ENCODE measurements around the gene OR1B1.

OR1B1 gene

DNA sequence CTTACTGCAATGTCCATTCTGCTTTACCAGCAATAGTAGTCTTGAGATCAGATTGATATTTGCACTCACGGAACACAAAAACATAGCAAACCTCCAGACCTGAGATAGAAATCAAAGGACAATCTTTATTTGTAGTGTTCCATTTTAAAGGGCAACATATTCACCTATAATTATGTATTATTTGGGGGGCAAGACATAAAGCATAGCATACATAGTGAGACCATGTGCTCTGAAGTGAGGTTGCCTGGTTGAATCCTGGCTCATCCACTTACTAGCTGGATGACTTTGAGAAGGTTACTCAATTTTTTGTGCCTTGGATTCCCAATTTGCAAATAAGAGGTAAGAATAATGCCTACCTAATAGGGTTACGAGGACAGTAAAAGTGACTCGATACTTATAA lies at the start of gene OR1B1:
TSS of gene OR1B1 (minus strand) at position 101 of the 400 bp plus-strand sequence.
- no peak for TF ChIP-seq MYC (IDR thresholded peaks at IDR 0.05; ENCODE audit: low read depth, low read length)
- TF ChIP-seq, protein P1, sequence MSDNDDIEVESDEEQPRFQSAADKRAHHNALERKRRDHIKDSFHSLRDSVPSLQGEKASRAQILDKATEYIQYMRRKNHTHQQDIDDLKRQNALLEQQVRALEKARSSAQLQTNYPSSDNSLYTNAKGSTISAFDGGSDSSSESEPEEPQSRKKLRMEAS (IDR thresholded peaks at IDR 0.05; ENCODE audit: low read depth, low read length) = no peak
- H3K4me3 ChIP-seq (ENCODE audit: low read depth, low read length) = no peak within 1 kb of the TSS
- no peak for DNase-seq (ENCODE audit: low read depth)

DNA sequence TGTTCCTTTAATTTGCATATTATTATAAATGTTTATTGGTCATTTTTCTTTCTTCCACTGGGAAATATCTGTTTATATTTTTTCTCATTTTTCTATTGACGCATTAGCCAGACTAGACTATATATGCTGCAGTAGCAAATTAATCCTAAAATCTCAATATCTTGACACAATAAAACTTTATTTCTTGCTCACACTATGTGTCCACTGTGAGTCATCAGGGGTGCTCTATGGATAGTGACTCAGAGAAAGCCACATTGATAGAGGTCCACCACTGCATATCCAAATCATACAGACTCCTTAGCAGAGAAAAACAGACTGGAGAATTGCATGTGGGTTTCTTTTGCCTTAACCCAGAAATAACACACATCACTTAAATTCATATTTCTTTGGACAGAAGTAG lies 38.3 kb upstream of the OR1B1 start:
- peak; percentile 6 for DNase-seq (ENCODE audit: low read depth)
- TF ChIP-seq, protein P2, sequence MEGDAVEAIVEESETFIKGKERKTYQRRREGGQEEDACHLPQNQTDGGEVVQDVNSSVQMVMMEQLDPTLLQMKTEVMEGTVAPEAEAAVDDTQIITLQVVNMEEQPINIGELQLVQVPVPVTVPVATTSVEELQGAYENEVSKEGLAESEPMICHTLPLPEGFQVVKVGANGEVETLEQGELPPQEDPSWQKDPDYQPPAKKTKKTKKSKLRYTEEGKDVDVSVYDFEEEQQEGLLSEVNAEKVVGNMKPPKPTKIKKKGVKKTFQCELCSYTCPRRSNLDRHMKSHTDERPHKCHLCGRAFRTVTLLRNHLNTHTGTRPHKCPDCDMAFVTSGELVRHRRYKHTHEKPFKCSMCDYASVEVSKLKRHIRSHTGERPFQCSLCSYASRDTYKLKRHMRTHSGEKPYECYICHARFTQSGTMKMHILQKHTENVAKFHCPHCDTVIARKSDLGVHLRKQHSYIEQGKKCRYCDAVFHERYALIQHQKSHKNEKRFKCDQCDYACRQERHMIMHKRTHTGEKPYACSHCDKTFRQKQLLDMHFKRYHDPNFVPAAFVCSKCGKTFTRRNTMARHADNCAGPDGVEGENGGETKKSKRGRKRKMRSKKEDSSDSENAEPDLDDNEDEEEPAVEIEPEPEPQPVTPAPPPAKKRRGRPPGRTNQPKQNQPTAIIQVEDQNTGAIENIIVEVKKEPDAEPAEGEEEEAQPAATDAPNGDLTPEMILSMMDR (IDR thresholded peaks at IDR 0.05; ENCODE audit: low read depth, low read length) = no peak
- TF ChIP-seq POLR2A (IDR thresholded peaks at IDR 0.05; ENCODE audit: extremely low read depth, insufficient read length) (no peak), MYC (IDR thresholded peaks at IDR 0.05; ENCODE audit: low read depth, low read length) (no peak)
- TF ChIP-seq, protein P1 (IDR thresholded peaks at IDR 0.05; ENCODE audit: low read depth, low read length) = no peak
- H3K4me3 ChIP-seq (ENCODE audit: low read depth, low read length) = no peak overlapping the region

DNA sequence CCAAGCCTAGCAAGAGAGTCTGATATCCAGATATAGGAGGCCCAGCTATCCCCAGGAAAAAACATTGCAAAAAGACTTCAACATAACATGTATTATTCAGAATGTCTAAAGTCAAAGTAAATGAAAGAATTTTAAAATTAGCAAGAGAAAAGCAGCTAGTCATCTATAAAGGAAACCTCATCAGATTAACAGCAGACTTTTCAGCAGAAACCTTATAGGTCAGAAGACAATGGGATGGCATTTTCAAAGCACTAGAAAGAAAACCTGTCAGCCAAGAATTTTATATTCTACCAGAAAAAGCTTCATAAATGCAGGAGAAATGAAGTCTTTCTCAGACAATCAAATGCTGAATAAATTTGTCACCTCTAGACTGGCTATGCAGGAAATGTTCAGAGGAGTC lies 27.4 kb upstream of the OR1B1 start:
- no peak for TF ChIP-seq POLR2A (IDR thresholded peaks at IDR 0.05; ENCODE audit: extremely low read depth, insufficient read length)
- TF ChIP-seq, protein P2 (IDR thresholded peaks at IDR 0.05; ENCODE audit: low read depth, low read length) = no peak
- no peak for TF ChIP-seq MYC (IDR thresholded peaks at IDR 0.05; ENCODE audit: low read depth, low read length)
- TF ChIP-seq, protein P1 (IDR thresholded peaks at IDR 0.05; ENCODE audit: low read depth, low read length) = no peak
- no peak overlapping the region for H3K4me3 ChIP-seq (ENCODE audit: low read depth, low read length)
- DNase-seq (ENCODE audit: low read depth) = no peak

DNA sequence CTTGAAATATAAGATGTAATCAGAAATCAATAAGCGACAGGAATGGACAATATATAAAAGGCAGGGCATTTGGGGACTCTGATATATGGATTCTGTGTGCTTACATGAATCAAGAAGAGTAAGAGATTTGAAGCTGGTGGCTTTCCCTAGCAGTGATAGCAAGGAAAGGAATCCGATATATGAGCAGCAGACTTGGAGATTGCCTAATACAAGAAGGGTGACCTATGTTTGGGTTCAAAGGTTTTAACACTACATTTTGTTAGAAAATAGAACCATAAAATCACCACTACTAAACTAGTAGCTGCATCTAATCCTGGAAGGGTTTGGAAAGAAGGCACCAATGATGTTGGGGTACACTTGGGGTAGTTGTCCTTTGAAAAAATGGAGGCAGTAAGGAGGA lies 15.1 kb upstream of the OR1B1 start:
- no peak overlapping the region for H3K4me3 ChIP-seq (ENCODE audit: low read depth, low read length)
- TF ChIP-seq POLR2A (IDR thresholded peaks at IDR 0.05; ENCODE audit: extremely low read depth, insufficient read length) = no peak
- TF ChIP-seq, protein P1 (IDR thresholded peaks at IDR 0.05; ENCODE audit: low read depth, low read length) = no peak
- no peak for TF ChIP-seq MYC (IDR thresholded peaks at IDR 0.05; ENCODE audit: low read depth, low read length)
- TF ChIP-seq, protein P2 (IDR thresholded peaks at IDR 0.05; ENCODE audit: low read depth, low read length) = no peak
- no peak for DNase-seq (ENCODE audit: low read depth)

DNA sequence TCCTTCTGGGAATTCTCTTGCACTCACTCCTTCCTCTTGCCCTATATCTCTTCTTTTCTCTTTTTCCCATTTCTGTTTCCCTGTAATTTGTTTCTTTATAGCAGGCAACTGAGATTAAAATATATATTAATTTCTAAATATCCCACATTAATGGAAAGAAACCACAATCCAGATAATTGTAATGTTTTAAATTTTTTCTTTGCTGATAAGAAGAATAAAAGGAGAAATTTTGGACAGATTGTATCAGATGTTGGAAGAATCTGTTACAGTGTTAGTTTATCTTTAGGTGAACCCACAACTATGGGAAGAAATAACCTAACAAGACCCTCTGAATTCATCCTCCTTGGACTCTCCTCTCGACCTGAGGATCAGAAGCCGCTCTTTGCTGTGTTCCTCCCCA lies 4.0 kb upstream of the OR1B1 start, which contains the start of gene OR1L1:
TSS of gene OR1L1 (plus strand) at position 301 of the 400 bp plus-strand sequence. CDS start at position 301, 0 bp downstream.
- DNase-seq (ENCODE audit: low read depth) = no peak
- TF ChIP-seq MYC (IDR thresholded peaks at IDR 0.05; ENCODE audit: low read depth, low read length) = no peak
- no peak for TF ChIP-seq POLR2A (IDR thresholded peaks at IDR 0.05; ENCODE audit: extremely low read depth, insufficient read length)
- TF ChIP-seq, protein P2 (IDR thresholded peaks at IDR 0.05; ENCODE audit: low read depth, low read length) = no peak
- TF ChIP-seq, protein P1 (IDR thresholded peaks at IDR 0.05; ENCODE audit: low read depth, low read length) = no peak
- H3K4me3 ChIP-seq (ENCODE audit: low read depth, low read length) = no peak within 1 kb of the TSS

DNA sequence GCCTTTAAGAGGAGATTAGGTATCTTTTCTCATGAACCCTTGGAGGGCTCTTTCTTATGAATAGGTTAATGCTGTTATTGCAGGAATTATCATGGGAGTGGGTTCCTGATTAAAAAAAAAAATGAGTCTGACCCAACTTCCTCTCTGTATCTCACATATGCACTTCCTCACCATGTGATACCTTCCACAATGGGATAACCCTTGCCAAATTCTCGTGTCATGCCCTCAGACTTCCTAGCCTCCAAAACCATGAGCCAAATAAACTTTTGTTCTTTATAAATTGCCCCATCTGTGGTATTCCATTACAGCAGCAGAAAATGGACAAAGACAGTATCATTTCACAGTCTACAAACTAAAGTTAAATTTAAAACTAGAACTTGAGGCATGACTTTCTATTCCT lies 1.0 kb downstream of the OR1B1 start:
- TF ChIP-seq, protein P1 (IDR thresholded peaks at IDR 0.05; ENCODE audit: low read depth, low read length) = no peak
- TF ChIP-seq, protein P2 (IDR thresholded peaks at IDR 0.05; ENCODE audit: low read depth, low read length) = no peak
- no peak for TF ChIP-seq POLR2A (IDR thresholded peaks at IDR 0.05; ENCODE audit: extremely low read depth, insufficient read length)
- no peak for TF ChIP-seq MYC (IDR thresholded peaks at IDR 0.05; ENCODE audit: low read depth, low read length)

More for the DNA sequence above, 1.0 kb downstream of the OR1B1 start:
- H3K4me3 ChIP-seq (ENCODE audit: low read depth, low read length) = no peak overlapping the region
- DNase-seq (ENCODE audit: low read depth) = no peak
